ENCODE results near the gene PTPRCAP.

PTPRCAP gene

GRCh38 chr11:67423891-67424613, 13.4 kb downstream of the PTPRCAP start:
- DNase-seq (ENCODE audit: low read depth), result no peak

- DNase-seq (ENCODE audit: low read depth), result no peak
These were observed 14.0 kb downstream of the PTPRCAP start for GRCh38 chr11:67423466-67423865.

GRCh38 chr11:67422891-67423290, 14.6 kb downstream of the PTPRCAP start:
- DNase-seq (ENCODE audit: low read depth), result no peak

GRCh38 chr11:67421430-67422031, 16.0 kb downstream of the PTPRCAP start:
- no peak for DNase-seq (ENCODE audit: low read depth)

- peak; percentile 99 for DNase-seq (ENCODE audit: low read depth)
These were observed 16.6 kb downstream of the PTPRCAP start for GRCh38 chr11:67420646-67421429.

- no peak for DNase-seq (ENCODE audit: low read depth)
These were observed 17.3 kb downstream of the PTPRCAP start for GRCh38 chr11:67420147-67420645.

GRCh38 chr11:67419325-67420049, 18.0 kb downstream of the PTPRCAP start:
- DNase-seq (ENCODE audit: low read depth), result no peak

- no peak for DNase-seq (ENCODE audit: low read depth)
These were observed 18.8 kb downstream of the PTPRCAP start for GRCh38 chr11:67418476-67419281.

- DNase-seq (ENCODE audit: low read depth), result no peak
These were observed 20.1 kb downstream of the PTPRCAP start for GRCh38 chr11:67417425-67417824.

- peak; percentile 81 for DNase-seq (ENCODE audit: low read depth)
These were observed 20.8 kb downstream of the PTPRCAP start for GRCh38 chr11:67416416-67417335.

GRCh38 chr11:67415501-67416304, 21.8 kb downstream of the PTPRCAP start, which contains the start of gene CARNS1:
Gene CARNS1 (plus strand): TSS chr11:67415678. CDS start chr11:67416200, 522 bp downstream.
- DNase-seq (ENCODE audit: low read depth), result no peak

- DNase-seq (ENCODE audit: low read depth), result no peak
These were observed 24.1 kb downstream of the PTPRCAP start for GRCh38 chr11:67413266-67413849.

GRCh38 chr11:67412495-67413179, 24.8 kb downstream of the PTPRCAP start:
- no peak for DNase-seq (ENCODE audit: low read depth)

GRCh38 chr11:67411785-67412152, 25.7 kb downstream of the PTPRCAP start:
- no peak for DNase-seq (ENCODE audit: low read depth)

- DNase-seq (ENCODE audit: low read depth), result no peak
These were observed 26.3 kb downstream of the PTPRCAP start for GRCh38 chr11:67410984-67411784.

GRCh38 chr11:67410369-67410831, 27.1 kb downstream of the PTPRCAP start:
- DNase-seq (ENCODE audit: low read depth), result no peak

GRCh38 chr11:67409781-67410368, 27.6 kb downstream of the PTPRCAP start:
- DNase-seq (ENCODE audit: low read depth), result no peak
